Liver (tissue), 3 donors: ENCODE measurements around the gene COQ8A.

Experiments used
- CTCF ChIP-seq: fragments of 150-350 bp; IDR thresholded peaks from 2 replicates; pipeline ENCODE4 v1.5.1; 2017; ENCODE audit warnings: improper control_type of control experiment, low read depth, low read length; ENCODE audit not compliant: missing input control
- EGR1 ChIP-seq, 2 donors: IDR thresholded peaks; 2 replicates each; pipeline ENCODE4 v1.6.1; 2016 to 2018; ENCODE audit warnings: antibody characterized with exemption in 2 of 2, low read depth in 2 of 2
- FOXA2 ChIP-seq: IDR thresholded peaks from 2 replicates; pipeline ENCODE4 v1.6.1; 2016; ENCODE audit warnings: antibody characterized with exemption
- donor health status: healthy.
- donor health status: healthy.

GRCh38 chr1:226891346-226891745 lies 48.7 kb upstream of the COQ8A start:
- TF ChIP-seq FOXA2 (no peak), EGR1 (IDR thresholded peaks at IDR 0.05; ENCODE audit: low read depth in 2 of 2) (no peak), CTCF (no peak)
